ENCODE measurements around the gene ATP6V0A1. TPM values are rescaled to one million over a fixed set of nuclear protein-coding genes. Genes with fewer than 3 reads are reported as not detected.
"Not testable (repeated sequence)": the region's sequence is repeated elsewhere in the genome, so short reads cannot be mapped to it uniquely, and the experiment has no call there.

ATP6V0A1 gene
- total RNA-seq, 1 donor from 2014 or later: 20.0 TPM

GRCh38 chr17:42413464-42414040, 45.1 kb upstream of the ATP6V0A1 start:
- no peak for FAIRE-seq

GRCh38 chr17:42414704-42415409, 43.8 kb upstream of the ATP6V0A1 start:
- peak; percentile 49 for DNase-seq (ENCODE audit: low read depth)
- Histone ChIP-seq H3K4me3 (ENCODE audit: low read depth, low read length) (no peak overlapping the region), H3K27me3 (ENCODE audit: control insufficient read depth, insufficient read depth, low read length) (no peaks in the 10 kb centered on the region), H3K36me3 (ENCODE audit: control insufficient read depth, insufficient read depth, low read length) (peaks cover 3% of the 10 kb centered on the region)
- FAIRE-seq: no peak
- TF ChIP-seq CTCF (IDR thresholded peaks at IDR 0.05; ENCODE audit: insufficient read depth, low read length, severe bottlenecking): no peak

More at GRCh38 chr17:42413464-42414040, 45.1 kb upstream of the ATP6V0A1 start:
- Histone ChIP-seq H3K4me3 (ENCODE audit: low read depth, low read length) (no peak overlapping the region), H3K27me3 (ENCODE audit: control insufficient read depth, insufficient read depth, low read length) (no peaks in the 10 kb centered on the region), H3K36me3 (ENCODE audit: control insufficient read depth, insufficient read depth, low read length) (peaks cover 2% of the 10 kb centered on the region)
- TF ChIP-seq CTCF (IDR thresholded peaks at IDR 0.05; ENCODE audit: insufficient read depth, low read length, severe bottlenecking): no peak
- DNase-seq (ENCODE audit: low read depth): no peak

GRCh38 chr17:42417981-42418380, 40.7 kb upstream of the ATP6V0A1 start:
- not testable (repeated sequence) for H3K27me3 ChIP-seq (ENCODE audit: control insufficient read depth, insufficient read depth, low read length); DNase-seq (ENCODE audit: low read depth); FAIRE-seq; H3K36me3 ChIP-seq (ENCODE audit: control insufficient read depth, insufficient read depth, low read length); H3K4me3 ChIP-seq (ENCODE audit: low read depth, low read length)

GRCh38 chr17:42421136-42421506, 37.6 kb upstream of the ATP6V0A1 start:
- no peaks in the 10 kb centered on the region for H3K27me3 ChIP-seq (ENCODE audit: control insufficient read depth, insufficient read depth, low read length)
- FAIRE-seq (no peak), DNase-seq (ENCODE audit: low read depth) (no peak)
- H3K4me3 ChIP-seq (ENCODE audit: low read depth, low read length): peak overlapping the region; percentile 94
- peaks cover 1% of the 10 kb centered on the region for H3K36me3 ChIP-seq (ENCODE audit: control insufficient read depth, insufficient read depth, low read length)
- no peak for TF ChIP-seq CTCF (IDR thresholded peaks at IDR 0.05; ENCODE audit: insufficient read depth, low read length, severe bottlenecking)

GRCh38 chr17:42421507-42422338, 37.0 kb upstream of the ATP6V0A1 start:
- FAIRE-seq (no peak), DNase-seq (ENCODE audit: low read depth) (peak; percentile 38)
- TF ChIP-seq CTCF (IDR thresholded peaks at IDR 0.05; ENCODE audit: insufficient read depth, low read length, severe bottlenecking): no peak
- Histone ChIP-seq H3K4me3 (ENCODE audit: low read depth, low read length) (peak overlapping the region; percentile 94), H3K27me3 (ENCODE audit: control insufficient read depth, insufficient read depth, low read length) (no peaks in the 10 kb centered on the region), H3K36me3 (ENCODE audit: control insufficient read depth, insufficient read depth, low read length) (peaks cover 1% of the 10 kb centered on the region)

- Histone ChIP-seq H3K4me3 (ENCODE audit: low read depth, low read length) (peak overlapping the region; percentile 94), H3K36me3 (ENCODE audit: control insufficient read depth, insufficient read depth, low read length) (peaks cover 1% of the 10 kb centered on the region), H3K27me3 (ENCODE audit: control insufficient read depth, insufficient read depth, low read length) (no peaks in the 10 kb centered on the region)
- TF ChIP-seq CTCF (IDR thresholded peaks at IDR 0.05; ENCODE audit: insufficient read depth, low read length, severe bottlenecking): no peak
- DNase-seq (ENCODE audit: low read depth): no peak
- no peak for FAIRE-seq
These were observed 36.2 kb upstream of the ATP6V0A1 start for GRCh38 chr17:42422412-42422957.
